KMS-11 (cell line): ENCODE results near the gene ZFAND3.

Source experiments
- H2AFZ ChIP-seq: fragments of 200-600 bp; sonication (generic); 2 replicates; pipeline ENCODE4 v1.6.1; 2016; ENCODE audit warnings: antibody characterized with exemption, mixed run types, low read depth
- H3K27ac ChIP-seq: fragments of 200-600 bp; sonication (generic); 2 replicates; pipeline ENCODE4 v1.6.1; 2016; ENCODE audit warnings: mild to moderate bottlenecking, mixed run types
- H3K27me3 ChIP-seq: fragments of 200-600 bp; sonication (generic); 2 replicates; pipeline ENCODE4 v1.6.1; 2017; ENCODE audit warnings: mild to moderate bottlenecking, low read depth, mixed run types, moderate library complexity; ENCODE audit not compliant: insufficient read depth
- H3K36me3 ChIP-seq: fragments of 200-600 bp; sonication (generic); 2 replicates; pipeline ENCODE4 v1.6.1; 2017; ENCODE audit warnings: mild to moderate bottlenecking, mixed run types; ENCODE audit not compliant: insufficient read depth
- H3K4me1 ChIP-seq: fragments of 200-600 bp; sonication (generic); 2 replicates; pipeline ENCODE4 v1.6.1; 2016; ENCODE audit warnings: mild to moderate bottlenecking, low read depth, mixed run types; ENCODE audit not compliant: poor library complexity, severe bottlenecking
- H3K4me2 ChIP-seq: fragments of 200-600 bp; sonication (generic); 2 replicates; pipeline ENCODE4 v1.7.0; 2016; ENCODE audit warnings: mild to moderate bottlenecking, mixed run types
- H3K4me3 ChIP-seq: fragments of 200-600 bp; sonication (generic); IDR thresholded peaks from 2 replicates; pipeline ENCODE4 v1.6.1; 2017; ENCODE audit warnings: low read depth, low read length, mixed read lengths; ENCODE audit not compliant: insufficient read depth
- H3K79me2 ChIP-seq: fragments of 200-600 bp; sonication (generic); 2 replicates; pipeline ENCODE4 v1.6.1; 2016; ENCODE audit warnings: low read depth, mixed run types; ENCODE audit not compliant: insufficient read depth
- H3K9ac ChIP-seq: fragments of 200-600 bp; sonication (generic); 2 replicates; pipeline ENCODE4 v1.6.1; 2016; ENCODE audit warnings: mild to moderate bottlenecking, mixed run types
- H4K20me1 ChIP-seq: fragments of 200-600 bp; sonication (generic); 2 replicates; pipeline ENCODE4 v1.6.1; 2016; ENCODE audit warnings: mild to moderate bottlenecking, mixed run types; ENCODE audit not compliant: insufficient read depth
- TF ChIP-seq, protein P1 (sequence below): fragments of 200-600 bp; sonication (generic); conservative IDR thresholded peaks from 2 replicates; pipeline ENCODE4 v1.6.1; 2017; ENCODE audit warnings: low read depth, mild to moderate bottlenecking, antibody characterized with exemption, low read length, moderate library complexity, mixed read lengths

ZFAND3 gene

GRCh38 chr6:38144365-38144945 lies 324.9 kb downstream of the ZFAND3 start:
- no peaks in the 10 kb centered on the region for H3K4me1 ChIP-seq
- H3K27ac ChIP-seq: no peak overlapping the region
- H3K36me3 ChIP-seq: no peaks in the 10 kb centered on the region
- no peaks in the 10 kb centered on the region for H4K20me1 ChIP-seq
- H3K9ac ChIP-seq: no peak overlapping the region
- no peak overlapping the region for H3K4me3 ChIP-seq
- H3K4me2 ChIP-seq: no peak overlapping the region
- H2AFZ ChIP-seq: no peak overlapping the region
- TF ChIP-seq, protein P1, sequence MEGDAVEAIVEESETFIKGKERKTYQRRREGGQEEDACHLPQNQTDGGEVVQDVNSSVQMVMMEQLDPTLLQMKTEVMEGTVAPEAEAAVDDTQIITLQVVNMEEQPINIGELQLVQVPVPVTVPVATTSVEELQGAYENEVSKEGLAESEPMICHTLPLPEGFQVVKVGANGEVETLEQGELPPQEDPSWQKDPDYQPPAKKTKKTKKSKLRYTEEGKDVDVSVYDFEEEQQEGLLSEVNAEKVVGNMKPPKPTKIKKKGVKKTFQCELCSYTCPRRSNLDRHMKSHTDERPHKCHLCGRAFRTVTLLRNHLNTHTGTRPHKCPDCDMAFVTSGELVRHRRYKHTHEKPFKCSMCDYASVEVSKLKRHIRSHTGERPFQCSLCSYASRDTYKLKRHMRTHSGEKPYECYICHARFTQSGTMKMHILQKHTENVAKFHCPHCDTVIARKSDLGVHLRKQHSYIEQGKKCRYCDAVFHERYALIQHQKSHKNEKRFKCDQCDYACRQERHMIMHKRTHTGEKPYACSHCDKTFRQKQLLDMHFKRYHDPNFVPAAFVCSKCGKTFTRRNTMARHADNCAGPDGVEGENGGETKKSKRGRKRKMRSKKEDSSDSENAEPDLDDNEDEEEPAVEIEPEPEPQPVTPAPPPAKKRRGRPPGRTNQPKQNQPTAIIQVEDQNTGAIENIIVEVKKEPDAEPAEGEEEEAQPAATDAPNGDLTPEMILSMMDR: no peak
- H3K27me3 ChIP-seq: no peaks in the 10 kb centered on the region
- no peaks in the 10 kb centered on the region for H3K79me2 ChIP-seq

DNA sequence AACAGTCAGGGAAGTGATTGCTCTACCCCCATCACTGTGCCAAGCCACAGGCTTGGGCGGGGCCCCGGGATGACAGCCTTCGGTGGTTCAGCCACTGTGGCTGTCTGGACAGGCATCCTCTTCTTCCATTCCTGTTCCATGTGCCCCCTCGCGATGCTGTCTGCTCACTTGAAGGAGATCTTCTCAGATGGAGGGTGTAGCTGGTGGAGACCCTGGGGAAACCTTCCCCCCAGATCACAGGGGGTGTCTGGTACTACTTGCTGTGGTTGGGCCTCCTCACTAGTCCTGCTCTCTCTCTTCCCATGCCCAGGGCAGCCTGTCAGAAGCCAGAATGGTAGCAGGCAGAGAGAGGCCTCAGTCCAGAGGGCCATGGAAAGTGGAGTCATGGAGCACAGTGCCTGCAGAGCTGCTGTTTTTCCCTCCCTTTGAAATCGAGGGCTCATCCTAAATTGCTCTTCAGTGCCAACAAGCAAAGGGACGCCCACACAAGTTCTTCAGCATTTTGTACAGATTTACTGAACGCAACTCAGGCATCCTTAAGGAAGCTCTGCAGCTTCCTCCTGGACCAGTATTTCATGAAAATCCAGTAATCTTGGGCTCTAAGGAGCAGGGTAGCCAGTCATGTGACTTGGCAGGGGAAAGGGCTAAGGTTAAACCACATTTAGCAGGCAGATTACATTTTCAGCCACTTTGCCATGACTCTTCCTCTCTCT lies 326.6 kb downstream of the ZFAND3 start:
- Histone ChIP-seq H3K9ac (no peak overlapping the region), H3K27me3 (no peaks in the 10 kb centered on the region), H4K20me1 (no peaks in the 10 kb centered on the region), H3K4me1 (no peaks in the 10 kb centered on the region), H3K4me3 (no peak overlapping the region), H3K79me2 (no peaks in the 10 kb centered on the region), H3K4me2 (no peak overlapping the region), H2AFZ (no peak overlapping the region), H3K27ac (no peak overlapping the region), H3K36me3 (no peaks in the 10 kb centered on the region)
- TF ChIP-seq, protein P1: no peak

- H3K27me3 ChIP-seq: no peaks in the 10 kb centered on the region
- H3K27ac ChIP-seq: no peak overlapping the region
- H3K4me1 ChIP-seq: no peaks in the 10 kb centered on the region
- no peaks in the 10 kb centered on the region for H4K20me1 ChIP-seq
- TF ChIP-seq, protein P1: no peak
- no peak overlapping the region for H3K4me2 ChIP-seq
- no peak overlapping the region for H2AFZ ChIP-seq
- no peaks in the 10 kb centered on the region for H3K36me3 ChIP-seq
- H3K4me3 ChIP-seq: no peak overlapping the region
- no peak overlapping the region for H3K9ac ChIP-seq
- H3K79me2 ChIP-seq: no peaks in the 10 kb centered on the region
These were observed 327.2 kb downstream of the ZFAND3 start for GRCh38 chr6:38146734-38147027.

- no peaks in the 10 kb centered on the region for H3K27me3 ChIP-seq
- H3K36me3 ChIP-seq: no peaks in the 10 kb centered on the region
- no peaks in the 10 kb centered on the region for H4K20me1 ChIP-seq
- H2AFZ ChIP-seq: no peak overlapping the region
- H3K4me2 ChIP-seq: no peak overlapping the region
- H3K27ac ChIP-seq: no peak overlapping the region
- TF ChIP-seq, protein P1: no peak
- H3K9ac ChIP-seq: no peak overlapping the region
- H3K79me2 ChIP-seq: no peaks in the 10 kb centered on the region
- no peak overlapping the region for H3K4me3 ChIP-seq
- H3K4me1 ChIP-seq: no peaks in the 10 kb centered on the region
These were observed 329.1 kb downstream of the ZFAND3 start for GRCh38 chr6:38148606-38149005.
